ENCODE measurements around the gene HCRT.

DNA sequence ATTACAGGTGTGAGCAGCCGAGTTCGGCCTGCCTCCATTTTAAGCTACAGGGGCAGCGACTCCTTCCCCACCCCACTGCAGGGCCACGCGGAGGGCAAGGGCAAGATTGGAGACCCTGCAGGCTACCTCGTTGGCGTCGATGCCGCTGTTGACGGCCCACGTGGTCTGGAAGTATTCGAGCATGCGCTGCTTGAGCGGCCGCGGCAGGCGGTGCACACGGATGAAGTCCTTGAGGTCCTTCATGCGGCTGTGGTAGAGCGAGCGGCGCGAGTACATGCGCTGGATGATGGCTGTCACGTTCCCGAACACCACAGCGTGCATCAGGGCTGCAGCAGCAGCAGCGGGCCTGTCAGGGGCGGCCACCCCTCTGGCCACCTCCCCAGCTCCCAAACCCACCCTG is 15.9 kb downstream of the HCRT start:
- TF ChIP-seq, protein P1, sequence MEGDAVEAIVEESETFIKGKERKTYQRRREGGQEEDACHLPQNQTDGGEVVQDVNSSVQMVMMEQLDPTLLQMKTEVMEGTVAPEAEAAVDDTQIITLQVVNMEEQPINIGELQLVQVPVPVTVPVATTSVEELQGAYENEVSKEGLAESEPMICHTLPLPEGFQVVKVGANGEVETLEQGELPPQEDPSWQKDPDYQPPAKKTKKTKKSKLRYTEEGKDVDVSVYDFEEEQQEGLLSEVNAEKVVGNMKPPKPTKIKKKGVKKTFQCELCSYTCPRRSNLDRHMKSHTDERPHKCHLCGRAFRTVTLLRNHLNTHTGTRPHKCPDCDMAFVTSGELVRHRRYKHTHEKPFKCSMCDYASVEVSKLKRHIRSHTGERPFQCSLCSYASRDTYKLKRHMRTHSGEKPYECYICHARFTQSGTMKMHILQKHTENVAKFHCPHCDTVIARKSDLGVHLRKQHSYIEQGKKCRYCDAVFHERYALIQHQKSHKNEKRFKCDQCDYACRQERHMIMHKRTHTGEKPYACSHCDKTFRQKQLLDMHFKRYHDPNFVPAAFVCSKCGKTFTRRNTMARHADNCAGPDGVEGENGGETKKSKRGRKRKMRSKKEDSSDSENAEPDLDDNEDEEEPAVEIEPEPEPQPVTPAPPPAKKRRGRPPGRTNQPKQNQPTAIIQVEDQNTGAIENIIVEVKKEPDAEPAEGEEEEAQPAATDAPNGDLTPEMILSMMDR (IDR thresholded peaks at IDR 0.05; ENCODE audit: low read depth, low read length): no peak
- no peak for TF ChIP-seq POLR2A (IDR thresholded peaks at IDR 0.05; ENCODE audit: extremely low read depth, insufficient read length)
- TF ChIP-seq, protein P2, sequence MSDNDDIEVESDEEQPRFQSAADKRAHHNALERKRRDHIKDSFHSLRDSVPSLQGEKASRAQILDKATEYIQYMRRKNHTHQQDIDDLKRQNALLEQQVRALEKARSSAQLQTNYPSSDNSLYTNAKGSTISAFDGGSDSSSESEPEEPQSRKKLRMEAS (IDR thresholded peaks at IDR 0.05; ENCODE audit: low read depth, low read length): no peak
- TF ChIP-seq MYC (IDR thresholded peaks at IDR 0.05; ENCODE audit: low read depth, low read length): no peak

All from NB4 (cell line).